Bronchial epithelial cell (primary cell): ENCODE data around the gene CRYGA. TPM values are rescaled to one million over a fixed set of nuclear protein-coding genes. Genes with fewer than 3 reads are reported as not detected.

Source experiments
- DNase-seq: peaks from one replicate; pipeline ENCODE4 v3.0.0-alpha.2; 2010; ENCODE audit warnings: low read depth
- FAIRE-seq: peaks from 2 replicates; lab custom pipeline; 2011; peaks lifted over from hg19 to GRCh38; lab: Jason Lieb, UNC
- H3K27me3 ChIP-seq: 2 replicates; pipeline ENCODE4 v1.5.1; 2011; ENCODE audit warnings: low read length; ENCODE audit not compliant: control insufficient read depth, insufficient read depth
- H3K36me3 ChIP-seq: 2 replicates; pipeline ENCODE4 v1.5.1; 2011; ENCODE audit warnings: low read length; ENCODE audit not compliant: control insufficient read depth, insufficient read depth
- H3K4me3 ChIP-seq: 2 replicates; pipeline ENCODE4 v1.5.1; 2011; ENCODE audit warnings: mild to moderate bottlenecking, low read depth, low read length, control low read depth
- CTCF ChIP-seq: IDR thresholded peaks from 2 replicates; pipeline ENCODE4 v1.5.1; 2011; ENCODE audit warnings: mild to moderate bottlenecking, moderate library complexity, low read length, control low read depth, inconsistent platforms; ENCODE audit not compliant: insufficient read depth, severe bottlenecking
- total RNA-seq: library from RNA; depleted of rRNA; stranded (reverse); fragments of >200 nt; gene quantifications from 2 replicates; pipeline ENCODE4 v1.2.1, GENCODE V29; 2014

The CRYGA gene
- total RNA-seq, 1 donor from 2014 or later, result not detected

GRCh38 chr2:208175069-208175839 lies 11.9 kb upstream of the CRYGA start:
- H3K27me3 ChIP-seq, result no peaks in the 10 kb centered on the region
- peak; percentile 67 for DNase-seq
- no peak overlapping the region for H3K4me3 ChIP-seq
- H3K36me3 ChIP-seq, result no peaks in the 10 kb centered on the region
- peak; percentile 23 for FAIRE-seq
- peak; percentile 87 for TF ChIP-seq CTCF

- FAIRE-seq, result no peak
- no peaks in the 10 kb centered on the region for H3K27me3 ChIP-seq
Observed at GRCh38 chr2:208174144-208174543, 10.8 kb upstream of the CRYGA start.

GRCh38 chr2:208172125-208172524 lies 8.7 kb upstream of the CRYGA start:
- peak; percentile 58 for FAIRE-seq
- Histone ChIP-seq H3K36me3 (no peaks in the 10 kb centered on the region), H3K4me3 (no peak overlapping the region), H3K27me3 (no peaks in the 10 kb centered on the region)
- no peak for DNase-seq
- no peak for TF ChIP-seq CTCF

More at GRCh38 chr2:208174144-208174543, 10.8 kb upstream of the CRYGA start:
- DNase-seq, result no peak
- no peak for TF ChIP-seq CTCF
- Histone ChIP-seq H3K36me3 (no peaks in the 10 kb centered on the region), H3K4me3 (no peak overlapping the region)

- Histone ChIP-seq H3K27me3 (peaks cover 2% of the 10 kb centered on the region), H3K36me3 (no peaks in the 10 kb centered on the region), H3K4me3 (no peak overlapping the region)
- TF ChIP-seq CTCF, result no peak
- DNase-seq (no peak), FAIRE-seq (no peak)
Observed at GRCh38 chr2:208164951-208165755, 1.8 kb upstream of the CRYGA start.

- FAIRE-seq, result no peak
- H3K4me3 ChIP-seq, result no peak overlapping the region
- peak; percentile 23 for DNase-seq
- no peak for TF ChIP-seq CTCF
- no peaks in the 10 kb centered on the region for H3K27me3 ChIP-seq
- no peaks in the 10 kb centered on the region for H3K36me3 ChIP-seq
Observed at GRCh38 chr2:208156439-208156838, 7.0 kb downstream of the CRYGA start.
